Esophagus squamous epithelium (tissue), 4 donors: Measurements from ENCODE around the gene SFXN1.

Experiments used
- POLR2A ChIP-seq, 4 donors: fragments of 450-650 bp; IDR thresholded peaks; one replicate each; pipeline ENCODE4 v1.6.1; 2017; ENCODE audit warnings: antibody characterized with exemption in 4 of 4, mild to moderate bottlenecking in 4 of 4, moderate library complexity in 3 of 4
- TF ChIP-seq, protein P1 (sequence below), 6 experiments: fragments of 450-650 bp in 4 of 6; fragments of 200-600 bp in 2 of 6; sonication (generic) in 2 of 6; IDR thresholded peaks; one replicate each; pipeline ENCODE4 v1.5.1; 2016 to 2019; ENCODE audit warnings: antibody characterized with exemption in 6 of 6, mild to moderate bottlenecking in 4 of 6, moderate library complexity in 4 of 6

DNA sequence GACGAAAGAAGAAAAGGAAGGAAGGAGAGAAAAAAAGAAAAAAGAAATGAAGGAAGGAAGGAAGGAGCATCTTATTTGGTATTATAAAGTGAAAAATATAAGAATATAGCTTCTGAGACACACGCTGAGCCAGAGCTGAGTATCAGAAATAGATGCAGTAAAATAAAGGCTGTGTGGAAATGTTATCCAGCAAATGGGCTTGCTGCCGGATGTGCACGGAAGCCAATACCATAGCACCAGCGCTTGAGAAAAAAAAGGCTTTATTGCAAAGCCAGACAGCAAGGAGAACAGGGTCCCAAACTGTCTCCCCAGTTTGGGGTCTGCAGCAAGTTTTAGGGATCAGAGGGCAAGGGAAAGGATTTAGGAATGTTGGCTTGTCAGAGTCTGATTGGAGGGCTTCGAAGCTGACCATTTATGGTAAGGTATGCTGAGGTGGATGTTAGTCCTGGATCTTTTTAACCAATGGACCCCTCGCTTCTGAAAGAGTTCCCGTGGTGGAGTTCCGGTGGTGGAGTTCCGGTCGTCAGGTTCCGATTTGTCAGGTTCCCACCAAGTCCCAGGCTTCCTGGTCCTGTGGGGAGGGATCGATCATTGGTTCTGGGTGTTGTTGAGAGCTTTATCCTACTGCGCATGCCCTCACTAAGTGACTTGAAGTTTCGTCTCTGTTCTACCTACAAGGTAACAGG is 70.4 kb downstream of the SFXN1 start:
- TF ChIP-seq, protein P1, sequence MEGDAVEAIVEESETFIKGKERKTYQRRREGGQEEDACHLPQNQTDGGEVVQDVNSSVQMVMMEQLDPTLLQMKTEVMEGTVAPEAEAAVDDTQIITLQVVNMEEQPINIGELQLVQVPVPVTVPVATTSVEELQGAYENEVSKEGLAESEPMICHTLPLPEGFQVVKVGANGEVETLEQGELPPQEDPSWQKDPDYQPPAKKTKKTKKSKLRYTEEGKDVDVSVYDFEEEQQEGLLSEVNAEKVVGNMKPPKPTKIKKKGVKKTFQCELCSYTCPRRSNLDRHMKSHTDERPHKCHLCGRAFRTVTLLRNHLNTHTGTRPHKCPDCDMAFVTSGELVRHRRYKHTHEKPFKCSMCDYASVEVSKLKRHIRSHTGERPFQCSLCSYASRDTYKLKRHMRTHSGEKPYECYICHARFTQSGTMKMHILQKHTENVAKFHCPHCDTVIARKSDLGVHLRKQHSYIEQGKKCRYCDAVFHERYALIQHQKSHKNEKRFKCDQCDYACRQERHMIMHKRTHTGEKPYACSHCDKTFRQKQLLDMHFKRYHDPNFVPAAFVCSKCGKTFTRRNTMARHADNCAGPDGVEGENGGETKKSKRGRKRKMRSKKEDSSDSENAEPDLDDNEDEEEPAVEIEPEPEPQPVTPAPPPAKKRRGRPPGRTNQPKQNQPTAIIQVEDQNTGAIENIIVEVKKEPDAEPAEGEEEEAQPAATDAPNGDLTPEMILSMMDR (IDR thresholded peaks at IDR 0.05), result no peak
- TF ChIP-seq POLR2A (IDR thresholded peaks at IDR 0.05), result no peak
